H1 (cell line): ENCODE results near the gene KCNA1. TPM values are rescaled to one million over a fixed set of nuclear protein-coding genes. Genes with fewer than 3 reads are reported as not detected.

Experiments
- BRCA1 ChIP-seq: IDR thresholded peaks from 2 replicates; pipeline ENCODE4 v1.6.1; 2012; ENCODE audit warnings: low read depth, low read length, improper control_type of control experiment
- RBBP5 ChIP-seq: IDR thresholded peaks from 2 replicates; pipeline ENCODE4 v1.7.1; 2012; ENCODE audit warnings: low read depth, mild to moderate bottlenecking, inconsistent platforms, low read length, moderate library complexity, borderline replicate concordance
- SIN3A ChIP-seq, 2 experiments: IDR thresholded peaks in 1 of 2; conservative IDR thresholded peaks in 1 of 2; 2 replicates each; pipeline ENCODE4 v1.6.1; 2011 to 2012; ENCODE audit warnings: low read length in 2 of 2, improper control_type of control experiment in 1 of 2, low read depth in 1 of 2, mild to moderate bottlenecking in 1 of 2
- YY1 ChIP-seq: IDR thresholded peaks from 2 replicates; pipeline ENCODE4 v1.6.1; 2011; ENCODE audit warnings: low read depth, mild to moderate bottlenecking, low read length
- polyA plus RNA-seq, 7 experiments: library from polyadenylated mRNA; depleted of rRNA in 3 of 7; stranded (reverse) in 5 of 7; unstranded in 2 of 7; fragments of >200 nt in 5 of 7; fragments of 200-250 nt in 2 of 7; gene quantifications; 1 replicate in 5 of 7; 2 replicates in 1 of 7; 4 replicates in 1 of 7; pipeline versions ENCODE4 v1.2.1 to v1.2.3, GENCODE V29; 2011 to 2013; ENCODE audit warnings: missing spikeins in 2 of 7, mixed read lengths in 2 of 7
- total RNA-seq: library from RNA; stranded (reverse); fragmentation: NEBNext Ultra II Directional; extraction: Animal tissue kit (Norgen Biotek cat#: 25700); gene quantifications from 2 replicates; pipeline ENCODE4 v1.2.1, GENCODE V29; 2021

The KCNA1 gene
- total and polyA plus RNA-seq, 2 of the 8 experiments (the other 6 are each of a cell fraction or from before 2014, with no cell fraction given) = 0.23 to 0.30 TPM

- TF ChIP-seq SIN3A (conservative IDR thresholded peaks at IDR 0.05 in 1 of 2, IDR thresholded peaks at IDR 0.05 in 1 of 2; ENCODE audit: low read depth in 1 of 2, low read length in 2 of 2) (no peak), RBBP5 (no peak), BRCA1 (no peak), YY1 (no peak)
- TF ChIP-seq, all 59 proteins: peak for 0
Measured at GRCh38 chr12:4891866-4892265, 17.8 kb upstream of the KCNA1 start (continued).
